HG02678 (cell line): ENCODE data around the gene BLM.
A peak's percentile ranks its signal among the peaks of the same experiment; 100 is the strongest.
"Not testable (repeated sequence)": the region's sequence is repeated elsewhere in the genome, so short reads cannot be mapped to it uniquely, and the experiment has no call there.

Source experiments
- ATAC-seq: cut with Tn5 transposase; IDR thresholded peaks from one replicate; pipeline ENCODE4 v1.9.1; 2021; ENCODE audit warnings: mild to moderate bottlenecking, moderate library complexity; ENCODE audit not compliant: unreplicated experiment

Gene BLM

GRCh38 chr15:90840157-90840855 is 123.2 kb downstream of the BLM start:
- ATAC-seq: no peak

DNA sequence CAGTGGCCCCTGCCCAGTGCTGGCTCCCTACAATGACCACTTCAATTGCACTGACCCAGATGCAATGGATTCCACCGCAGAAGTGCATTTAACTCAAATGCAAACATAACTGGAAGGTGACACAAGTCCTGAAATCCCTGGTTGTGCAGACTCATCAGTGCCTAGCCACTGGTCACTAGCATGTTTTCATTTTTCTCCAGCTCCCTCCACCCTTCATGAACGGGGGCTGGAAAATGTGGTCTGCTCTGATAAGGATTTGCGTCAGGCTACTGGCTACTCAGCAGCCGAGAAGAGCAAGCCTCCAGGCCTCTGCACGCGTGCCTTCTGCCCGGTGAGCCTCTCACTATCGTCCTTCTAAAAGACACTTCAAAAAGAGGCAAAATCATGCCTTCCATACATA is 123.8 kb downstream of the BLM start:
- no peak for ATAC-seq

DNA sequence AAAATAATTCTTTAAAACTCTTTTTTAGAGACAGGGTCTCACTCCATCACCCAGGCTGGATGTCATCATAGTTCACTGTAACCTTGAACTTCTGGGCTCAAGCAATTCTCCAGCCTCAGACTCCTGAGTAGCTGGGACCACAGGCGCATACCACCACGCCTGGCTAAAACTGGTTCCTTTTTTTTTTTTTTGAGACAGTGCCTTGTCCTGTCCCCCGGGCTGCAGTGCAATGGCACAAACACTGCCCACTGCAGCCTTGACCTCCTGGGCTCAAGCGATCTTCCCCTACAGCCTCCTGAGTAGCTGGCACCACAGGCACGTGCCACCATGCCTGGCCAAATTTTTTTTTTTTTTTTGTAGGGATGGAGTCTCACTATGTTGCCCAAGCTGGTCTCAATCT is 127.5 kb downstream of the BLM start:
- no peak for ATAC-seq

DNA sequence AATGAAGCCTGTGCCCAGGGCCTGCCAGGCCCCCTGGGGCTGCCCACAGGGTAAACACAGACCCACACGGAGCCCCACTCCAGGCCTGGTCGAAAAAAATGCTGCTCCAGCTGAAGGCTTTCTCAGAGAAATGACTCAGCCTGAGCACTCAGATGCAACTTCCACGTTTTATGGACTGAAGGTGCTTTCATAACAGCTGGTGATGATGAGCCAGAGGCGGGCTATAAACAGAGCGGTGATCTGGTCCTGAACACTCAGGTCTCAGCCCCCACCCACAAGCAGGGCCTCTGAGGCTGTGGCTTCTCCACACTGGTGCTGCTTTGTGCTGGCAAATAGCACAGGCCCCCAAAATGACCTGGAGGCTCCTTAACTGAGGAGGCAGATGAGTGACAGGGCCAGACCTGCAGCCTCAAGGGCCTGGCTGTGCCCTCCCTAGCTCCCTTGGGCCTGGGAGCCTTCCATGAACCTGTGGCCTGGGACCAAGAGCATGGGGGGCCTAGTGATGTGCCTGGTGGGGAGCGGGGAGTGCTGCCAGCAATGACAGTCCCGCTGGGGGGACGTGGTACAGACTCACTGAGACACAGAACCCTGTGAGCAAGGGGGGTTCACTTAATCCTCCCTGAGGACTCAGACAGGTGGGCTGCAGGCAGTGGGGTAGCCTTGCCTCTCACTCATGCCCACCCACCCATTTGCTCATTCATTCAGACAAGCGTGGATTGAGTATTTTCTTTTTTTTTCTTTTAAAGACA is 128.2 kb downstream of the BLM start:
- ATAC-seq: peak; percentile 86

DNA sequence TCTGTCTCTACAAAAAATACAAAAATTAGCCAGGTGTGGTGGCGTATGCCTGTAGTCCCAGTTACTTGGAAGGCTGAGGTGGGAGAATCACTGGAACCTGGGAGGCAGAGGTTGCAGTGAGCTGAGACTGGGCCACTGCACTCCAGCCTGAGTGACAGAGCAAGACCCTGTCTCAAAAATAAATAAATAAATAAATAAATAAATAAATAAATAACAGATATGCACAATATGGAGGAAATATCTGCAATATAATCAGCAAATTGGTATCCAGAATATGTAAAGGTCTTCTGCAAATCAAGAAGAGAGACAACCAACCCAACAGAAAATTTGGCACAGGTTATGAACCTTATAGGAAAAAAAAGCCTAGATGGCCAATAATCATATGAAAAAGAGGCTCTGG is 132.3 kb downstream of the BLM start:
- ATAC-seq: not testable (repeated sequence)

GRCh38 chr15:90851114-90851513 is 134.0 kb downstream of the BLM start:
- no peak for ATAC-seq

- ATAC-seq: no peak
Observed at GRCh38 chr15:90851940-90852339, 134.8 kb downstream of the BLM start.

DNA sequence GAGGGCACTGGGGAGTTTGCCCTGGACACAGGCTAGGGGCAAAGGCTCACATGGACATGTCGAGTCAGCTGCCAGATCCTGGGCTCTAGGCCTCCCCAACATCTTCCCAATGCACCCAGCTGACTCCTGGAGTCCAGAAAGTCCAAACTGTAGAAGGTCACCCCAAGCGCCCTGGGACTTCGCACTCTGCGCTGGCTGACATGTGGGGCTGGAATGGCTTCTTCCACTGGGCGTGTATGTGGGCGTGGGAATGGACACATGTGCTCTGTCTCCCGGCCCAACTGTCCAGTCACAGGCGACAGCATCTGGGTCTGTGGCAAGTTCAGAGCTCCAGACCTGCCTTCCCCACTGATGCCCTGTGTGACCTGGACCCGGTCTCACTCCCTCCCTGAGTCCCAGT is 138.0 kb downstream of the BLM start:
- no peak for ATAC-seq

GRCh38 chr15:90857337-90857736 is 140.2 kb downstream of the BLM start:
- no peak for ATAC-seq

GRCh38 chr15:90857883-90858443 is 140.8 kb downstream of the BLM start:
- ATAC-seq: no peak

DNA sequence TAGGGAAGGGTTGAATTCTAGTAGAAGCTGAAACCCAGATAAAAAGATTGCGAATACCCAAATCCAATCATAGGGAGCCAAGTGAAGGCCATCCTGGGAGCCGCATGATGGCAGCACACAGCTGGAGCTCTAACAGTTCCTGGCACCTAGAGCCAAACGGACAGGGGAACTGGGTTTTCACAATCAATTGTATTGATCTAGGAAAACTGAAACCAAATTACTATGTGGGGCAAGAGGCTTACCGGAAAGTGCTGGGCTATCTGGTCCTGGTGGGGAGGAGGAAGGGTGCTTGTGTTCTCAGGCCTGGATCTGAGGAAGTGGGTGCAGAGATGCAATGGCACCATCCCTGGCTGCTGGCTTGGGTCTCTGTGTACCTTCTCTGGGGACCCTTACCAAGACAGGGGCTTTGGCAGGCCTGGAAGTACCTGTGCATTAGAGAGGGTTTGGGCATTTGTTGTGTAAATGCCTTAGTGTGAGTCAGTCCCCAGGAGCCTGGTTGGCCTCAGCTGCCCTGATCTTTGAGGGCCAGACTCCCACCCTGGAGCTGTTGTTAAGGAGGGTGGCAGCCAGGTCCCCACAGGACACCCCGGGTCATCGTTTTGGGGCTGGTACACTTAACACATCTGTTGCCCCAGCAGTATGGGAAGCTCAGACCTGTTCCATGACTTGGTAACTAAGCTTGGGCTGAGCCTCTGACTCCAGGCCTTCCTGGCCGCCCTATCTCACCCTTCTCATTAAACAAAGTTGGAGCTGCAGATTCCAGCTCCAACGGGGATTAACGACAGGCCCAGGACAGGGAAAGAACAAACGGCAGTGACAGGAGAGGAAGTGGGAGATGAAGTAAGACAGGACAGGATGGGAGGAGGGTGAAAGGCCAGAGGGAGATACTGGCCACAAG is 142.3 kb downstream of the BLM start:
- no peak for ATAC-seq

DNA sequence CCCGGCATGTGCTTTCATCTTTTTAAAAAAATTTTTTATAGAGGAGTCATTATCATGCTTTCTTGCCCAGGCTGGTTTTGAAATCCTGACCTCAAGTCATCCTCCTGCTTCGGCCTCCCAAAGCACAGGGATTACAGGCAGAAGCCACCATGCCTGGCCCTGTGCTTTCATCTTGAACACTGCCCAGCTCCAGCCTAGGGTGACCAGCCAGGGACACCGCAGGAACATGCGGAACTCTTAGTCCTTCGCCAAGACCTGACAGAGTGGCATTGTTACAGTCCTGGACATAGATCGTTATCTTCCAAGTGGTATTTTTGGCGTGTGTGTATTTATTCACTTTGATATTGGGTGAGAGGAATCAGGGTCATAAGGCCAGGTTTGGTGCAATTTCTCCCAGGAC is 143.3 kb downstream of the BLM start:
- ATAC-seq: no peak

DNA sequence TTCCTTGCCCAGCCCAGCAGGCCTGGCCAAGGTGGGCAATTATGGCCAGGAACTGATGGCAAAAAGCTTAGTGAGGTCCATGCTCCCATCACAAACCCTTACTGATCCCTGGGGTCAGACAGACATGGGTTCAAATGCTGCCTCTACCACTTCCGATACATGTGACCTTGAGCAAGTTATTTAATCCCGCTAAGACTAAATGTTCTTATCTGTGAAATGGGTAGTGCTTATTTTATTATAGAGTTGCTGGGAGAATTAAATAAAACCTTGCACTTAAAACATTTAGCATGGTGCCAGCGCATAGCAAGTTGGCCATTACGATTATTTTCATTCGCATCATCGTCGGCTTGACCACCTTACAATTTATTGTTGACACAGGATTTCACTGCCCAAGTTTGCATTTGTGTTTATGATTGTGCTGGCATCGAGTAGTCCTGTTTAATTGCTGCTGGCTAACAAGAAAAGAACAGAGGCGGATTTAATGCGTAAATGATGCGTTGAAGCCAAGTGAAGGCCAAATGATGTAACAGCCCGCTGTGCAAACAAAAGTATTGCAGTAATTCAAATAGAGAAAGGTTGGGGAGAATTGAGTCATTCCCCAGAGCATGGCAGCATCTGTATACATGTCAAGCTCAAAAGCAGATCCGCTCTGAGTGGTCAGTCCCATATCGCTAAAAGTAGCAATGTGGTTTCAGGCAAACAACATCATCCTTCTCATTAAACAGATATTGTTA is 144.0 kb downstream of the BLM start:
- ATAC-seq: no peak

- no peak for ATAC-seq
Observed at GRCh38 chr15:90862487-90862886, 145.3 kb downstream of the BLM start.

DNA sequence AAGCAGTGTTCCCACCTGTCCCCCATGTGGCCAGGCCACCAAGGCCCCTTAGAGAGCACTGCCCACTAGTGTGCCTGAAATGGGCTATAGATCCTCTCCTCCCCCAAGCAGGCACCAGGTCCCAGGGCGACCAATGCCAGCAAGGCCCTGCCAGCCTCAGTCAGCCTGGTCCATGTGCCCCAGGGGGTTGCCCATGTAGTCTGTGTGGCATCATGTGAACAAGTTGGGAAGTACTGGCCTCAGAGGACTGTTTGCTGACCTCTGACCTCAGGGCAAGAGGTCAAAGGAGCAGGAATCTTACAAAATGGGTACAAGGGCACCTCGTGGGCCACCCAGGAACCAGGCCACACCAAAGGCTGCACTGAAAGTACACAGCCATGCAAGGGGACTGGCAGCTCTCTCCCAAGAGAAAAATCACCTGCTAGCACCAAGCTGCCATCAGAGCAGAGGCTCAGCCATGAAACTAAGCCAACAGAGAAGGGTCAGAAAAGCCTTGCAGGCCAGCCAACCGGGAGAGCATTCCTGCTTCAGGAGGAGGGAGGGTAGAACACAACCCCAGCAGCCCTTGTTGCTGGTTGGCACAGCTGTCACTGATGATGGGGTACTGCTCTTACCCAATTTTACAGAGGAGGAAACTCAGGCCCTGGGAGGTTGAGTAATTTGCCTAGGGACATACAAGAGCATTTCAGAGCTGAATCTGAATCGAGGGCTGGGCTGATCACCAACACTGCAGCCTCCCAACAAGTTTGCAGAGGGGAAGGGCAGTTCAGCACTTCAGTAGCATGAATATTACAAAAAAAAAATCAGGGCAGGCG is 146.0 kb downstream of the BLM start:
- no peak for ATAC-seq

GRCh38 chr15:90863987-90864386 is 146.8 kb downstream of the BLM start:
- ATAC-seq: no peak

DNA sequence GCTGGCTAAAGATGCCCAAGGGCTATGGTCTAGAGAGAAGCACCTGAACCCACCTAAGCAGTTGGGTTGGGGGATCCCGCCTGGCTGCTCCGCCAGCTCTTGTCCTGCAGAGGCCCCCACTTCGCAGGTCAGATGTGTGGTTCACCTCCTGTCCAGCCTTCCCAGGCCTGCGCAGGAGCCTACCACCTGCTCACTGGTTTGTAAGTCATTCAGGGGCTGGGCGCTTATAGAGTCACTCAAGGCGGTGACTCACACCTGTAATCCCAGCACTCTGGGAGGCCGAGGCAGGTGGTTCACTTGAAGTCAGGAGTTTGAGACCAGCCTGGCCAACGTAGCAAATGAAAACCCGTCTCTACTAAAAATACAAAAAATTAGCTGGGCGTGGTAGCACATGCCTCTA is 147.4 kb downstream of the BLM start:
- no peak for ATAC-seq

DNA sequence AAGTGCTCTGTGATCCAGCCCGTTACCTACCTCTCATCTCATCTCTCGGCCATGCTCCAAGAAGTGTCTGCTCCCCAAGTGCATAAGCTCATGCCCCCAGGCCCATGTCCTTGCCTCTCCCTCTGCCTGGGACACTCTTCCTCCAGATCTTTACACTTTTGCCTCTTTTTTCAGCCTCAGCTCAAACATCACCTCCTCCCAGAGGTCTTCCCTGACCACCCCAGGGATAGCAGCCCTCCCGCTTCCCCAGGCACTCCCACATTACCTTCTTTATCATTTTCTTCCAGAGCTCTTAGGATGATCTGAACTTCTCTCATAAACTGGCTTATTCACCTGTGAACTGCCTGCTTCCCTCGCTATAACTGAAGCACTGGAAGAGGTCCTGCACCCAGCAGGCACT is 148.6 kb downstream of the BLM start:
- no peak for ATAC-seq
